Liver (tissue), 3 donors: ENCODE results near the gene SUN2.

Source experiments
- EGR1 ChIP-seq, 2 donors: IDR thresholded peaks; 2 replicates each; pipeline ENCODE4 v1.6.1; 2016 to 2018; ENCODE audit warnings: antibody characterized with exemption in 2 of 2, low read depth in 2 of 2
- JUND ChIP-seq, 2 donors: IDR thresholded peaks; 2 replicates each; pipeline ENCODE4 v1.6.1; 2016; ENCODE audit warnings: antibody characterized with exemption in 2 of 2
- RAD21 ChIP-seq, 2 donors: IDR thresholded peaks; 2 replicates each; pipeline ENCODE4 v1.6.1; 2016; ENCODE audit warnings: antibody characterized with exemption in 2 of 2, mild to moderate bottlenecking in 2 of 2
- SP1 ChIP-seq: IDR thresholded peaks from 2 replicates; pipeline ENCODE4 v1.6.1; 2018; ENCODE audit warnings: antibody characterized with exemption, mild to moderate bottlenecking
- YY1 ChIP-seq: IDR thresholded peaks from 2 replicates; pipeline ENCODE4 v1.6.1; 2016; ENCODE audit warnings: antibody characterized with exemption, mild to moderate bottlenecking
- TF ChIP-seq, protein P1 (sequence below): fragments of 150-350 bp; IDR thresholded peaks from 2 replicates; pipeline ENCODE4 v1.5.1; 2017; ENCODE audit warnings: improper control_type of control experiment, low read depth, low read length; ENCODE audit not compliant: missing input control
- TF ChIP-seq, protein P2 (sequence below): IDR thresholded peaks from 2 replicates; pipeline ENCODE4 v1.6.1; 2016; ENCODE audit warnings: antibody characterized with exemption
- TF ChIP-seq, protein P3 (sequence below): IDR thresholded peaks from 2 replicates; pipeline ENCODE4 v1.6.1; 2016; ENCODE audit warnings: antibody characterized with exemption, mild to moderate bottlenecking
- donor health status: healthy.
- donor health status: healthy.

DNA sequence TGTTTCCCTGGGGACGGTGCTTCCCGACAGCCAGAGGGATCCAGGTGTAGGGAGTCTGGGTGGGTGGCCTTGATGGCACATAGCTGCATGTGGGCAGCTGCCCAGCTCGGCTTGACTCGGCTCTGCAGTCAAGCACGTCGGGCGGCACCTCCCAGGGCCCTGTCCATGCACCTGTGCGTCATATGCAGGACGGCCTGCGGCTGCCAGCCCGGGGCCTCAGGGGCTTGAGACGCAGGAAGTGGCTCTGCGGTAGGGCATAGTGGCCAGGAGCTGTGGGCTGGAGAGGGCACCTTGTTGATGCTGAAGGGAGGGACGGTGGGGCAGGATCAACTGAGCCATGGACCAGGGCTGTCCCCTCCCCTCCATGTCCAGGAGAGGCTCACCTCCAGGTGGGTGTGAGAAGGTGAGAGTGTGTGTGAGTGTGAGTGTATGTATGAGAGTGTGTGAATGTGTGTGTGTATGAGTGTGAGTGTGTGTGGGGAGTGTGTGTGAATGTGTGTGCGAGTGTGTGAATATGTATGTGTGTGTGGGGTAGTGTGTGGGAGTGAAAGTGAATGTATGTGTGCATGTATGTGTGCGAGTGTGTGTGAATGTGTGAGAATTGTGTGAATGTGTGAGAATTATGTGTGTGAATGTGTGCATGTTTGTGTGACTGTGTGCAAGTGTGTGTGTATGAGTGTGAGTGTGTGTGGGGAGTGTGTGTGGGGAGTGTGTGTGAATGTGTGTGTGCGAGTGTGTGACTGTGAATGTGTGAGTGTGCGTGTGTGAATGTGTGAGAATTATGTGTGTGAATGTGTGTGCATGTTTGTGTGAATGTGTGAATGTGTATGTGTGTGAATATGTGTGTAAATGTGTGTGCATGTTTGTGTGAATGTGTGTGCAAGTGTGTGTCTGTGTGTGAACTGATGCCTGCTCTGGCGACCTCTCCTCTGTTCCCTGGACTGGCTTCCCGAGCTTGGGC lies 5.7 kb upstream of the SUN2 start:
- TF ChIP-seq, protein P1, sequence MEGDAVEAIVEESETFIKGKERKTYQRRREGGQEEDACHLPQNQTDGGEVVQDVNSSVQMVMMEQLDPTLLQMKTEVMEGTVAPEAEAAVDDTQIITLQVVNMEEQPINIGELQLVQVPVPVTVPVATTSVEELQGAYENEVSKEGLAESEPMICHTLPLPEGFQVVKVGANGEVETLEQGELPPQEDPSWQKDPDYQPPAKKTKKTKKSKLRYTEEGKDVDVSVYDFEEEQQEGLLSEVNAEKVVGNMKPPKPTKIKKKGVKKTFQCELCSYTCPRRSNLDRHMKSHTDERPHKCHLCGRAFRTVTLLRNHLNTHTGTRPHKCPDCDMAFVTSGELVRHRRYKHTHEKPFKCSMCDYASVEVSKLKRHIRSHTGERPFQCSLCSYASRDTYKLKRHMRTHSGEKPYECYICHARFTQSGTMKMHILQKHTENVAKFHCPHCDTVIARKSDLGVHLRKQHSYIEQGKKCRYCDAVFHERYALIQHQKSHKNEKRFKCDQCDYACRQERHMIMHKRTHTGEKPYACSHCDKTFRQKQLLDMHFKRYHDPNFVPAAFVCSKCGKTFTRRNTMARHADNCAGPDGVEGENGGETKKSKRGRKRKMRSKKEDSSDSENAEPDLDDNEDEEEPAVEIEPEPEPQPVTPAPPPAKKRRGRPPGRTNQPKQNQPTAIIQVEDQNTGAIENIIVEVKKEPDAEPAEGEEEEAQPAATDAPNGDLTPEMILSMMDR: no peak
- TF ChIP-seq EGR1 (IDR thresholded peaks at IDR 0.05; ENCODE audit: low read depth in 2 of 2): no peak
- TF ChIP-seq JUND (IDR thresholded peaks at IDR 0.05): no peak
- TF ChIP-seq YY1: no peak
- TF ChIP-seq, protein P2, sequence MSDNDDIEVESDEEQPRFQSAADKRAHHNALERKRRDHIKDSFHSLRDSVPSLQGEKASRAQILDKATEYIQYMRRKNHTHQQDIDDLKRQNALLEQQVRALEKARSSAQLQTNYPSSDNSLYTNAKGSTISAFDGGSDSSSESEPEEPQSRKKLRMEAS: no peak
- TF ChIP-seq, protein P3, sequence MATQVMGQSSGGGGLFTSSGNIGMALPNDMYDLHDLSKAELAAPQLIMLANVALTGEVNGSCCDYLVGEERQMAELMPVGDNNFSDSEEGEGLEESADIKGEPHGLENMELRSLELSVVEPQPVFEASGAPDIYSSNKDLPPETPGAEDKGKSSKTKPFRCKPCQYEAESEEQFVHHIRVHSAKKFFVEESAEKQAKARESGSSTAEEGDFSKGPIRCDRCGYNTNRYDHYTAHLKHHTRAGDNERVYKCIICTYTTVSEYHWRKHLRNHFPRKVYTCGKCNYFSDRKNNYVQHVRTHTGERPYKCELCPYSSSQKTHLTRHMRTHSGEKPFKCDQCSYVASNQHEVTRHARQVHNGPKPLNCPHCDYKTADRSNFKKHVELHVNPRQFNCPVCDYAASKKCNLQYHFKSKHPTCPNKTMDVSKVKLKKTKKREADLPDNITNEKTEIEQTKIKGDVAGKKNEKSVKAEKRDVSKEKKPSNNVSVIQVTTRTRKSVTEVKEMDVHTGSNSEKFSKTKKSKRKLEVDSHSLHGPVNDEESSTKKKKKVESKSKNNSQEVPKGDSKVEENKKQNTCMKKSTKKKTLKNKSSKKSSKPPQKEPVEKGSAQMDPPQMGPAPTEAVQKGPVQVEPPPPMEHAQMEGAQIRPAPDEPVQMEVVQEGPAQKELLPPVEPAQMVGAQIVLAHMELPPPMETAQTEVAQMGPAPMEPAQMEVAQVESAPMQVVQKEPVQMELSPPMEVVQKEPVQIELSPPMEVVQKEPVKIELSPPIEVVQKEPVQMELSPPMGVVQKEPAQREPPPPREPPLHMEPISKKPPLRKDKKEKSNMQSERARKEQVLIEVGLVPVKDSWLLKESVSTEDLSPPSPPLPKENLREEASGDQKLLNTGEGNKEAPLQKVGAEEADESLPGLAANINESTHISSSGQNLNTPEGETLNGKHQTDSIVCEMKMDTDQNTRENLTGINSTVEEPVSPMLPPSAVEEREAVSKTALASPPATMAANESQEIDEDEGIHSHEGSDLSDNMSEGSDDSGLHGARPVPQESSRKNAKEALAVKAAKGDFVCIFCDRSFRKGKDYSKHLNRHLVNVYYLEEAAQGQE: no peak
- TF ChIP-seq RAD21 (IDR thresholded peaks at IDR 0.05): no peak
- TF ChIP-seq SP1: no peak
